ENCODE measurements around the gene ANKRD42. TPM values are rescaled to one million over a fixed set of nuclear protein-coding genes. Genes with fewer than 3 reads are reported as not detected.

Gene ANKRD42
- total RNA-seq, 2 donors from 2014 or later, result 8.0 to 8.2 TPM

DNA sequence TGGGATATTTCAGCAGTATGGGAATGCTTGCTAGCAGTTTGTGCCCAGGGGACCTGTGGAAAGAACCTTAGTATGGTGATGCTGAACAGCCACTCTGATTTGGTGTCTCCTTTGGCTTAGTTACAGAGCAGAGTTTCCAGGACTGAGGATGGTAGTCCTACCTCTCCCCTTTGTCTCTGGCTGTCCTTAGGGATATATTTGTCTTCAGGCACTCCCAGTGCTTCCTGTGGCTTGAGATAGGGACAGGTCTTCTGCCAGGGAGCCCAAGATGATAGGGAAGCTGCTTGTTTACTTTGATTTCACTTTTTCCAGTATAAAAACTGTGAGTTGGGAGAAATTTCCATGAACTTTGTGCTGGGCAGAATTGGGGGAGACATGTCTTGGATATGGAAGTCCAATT, 28.2 kb downstream of the ANKRD42 start:
- no peak overlapping the region for H3K4me3 ChIP-seq
- H3K27ac ChIP-seq, result no peak overlapping the region
- no peak overlapping the region for H3K9ac ChIP-seq (ENCODE audit: low read depth in 2 of 2, low read length in 2 of 2)
- no peaks in the 10 kb centered on the region for H3K36me3 ChIP-seq
- no peaks in the 10 kb centered on the region for H3K9me3 ChIP-seq
- no peaks in the 10 kb centered on the region for H3K4me1 ChIP-seq
- TF ChIP-seq, protein P1, sequence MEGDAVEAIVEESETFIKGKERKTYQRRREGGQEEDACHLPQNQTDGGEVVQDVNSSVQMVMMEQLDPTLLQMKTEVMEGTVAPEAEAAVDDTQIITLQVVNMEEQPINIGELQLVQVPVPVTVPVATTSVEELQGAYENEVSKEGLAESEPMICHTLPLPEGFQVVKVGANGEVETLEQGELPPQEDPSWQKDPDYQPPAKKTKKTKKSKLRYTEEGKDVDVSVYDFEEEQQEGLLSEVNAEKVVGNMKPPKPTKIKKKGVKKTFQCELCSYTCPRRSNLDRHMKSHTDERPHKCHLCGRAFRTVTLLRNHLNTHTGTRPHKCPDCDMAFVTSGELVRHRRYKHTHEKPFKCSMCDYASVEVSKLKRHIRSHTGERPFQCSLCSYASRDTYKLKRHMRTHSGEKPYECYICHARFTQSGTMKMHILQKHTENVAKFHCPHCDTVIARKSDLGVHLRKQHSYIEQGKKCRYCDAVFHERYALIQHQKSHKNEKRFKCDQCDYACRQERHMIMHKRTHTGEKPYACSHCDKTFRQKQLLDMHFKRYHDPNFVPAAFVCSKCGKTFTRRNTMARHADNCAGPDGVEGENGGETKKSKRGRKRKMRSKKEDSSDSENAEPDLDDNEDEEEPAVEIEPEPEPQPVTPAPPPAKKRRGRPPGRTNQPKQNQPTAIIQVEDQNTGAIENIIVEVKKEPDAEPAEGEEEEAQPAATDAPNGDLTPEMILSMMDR (IDR thresholded peaks at IDR 0.05), result no peak
- intact Hi-C loops (cut with DNase I), result no loop called here
- no peak for DNase-seq
- H3K27me3 ChIP-seq, result no peaks in the 10 kb centered on the region

DNA sequence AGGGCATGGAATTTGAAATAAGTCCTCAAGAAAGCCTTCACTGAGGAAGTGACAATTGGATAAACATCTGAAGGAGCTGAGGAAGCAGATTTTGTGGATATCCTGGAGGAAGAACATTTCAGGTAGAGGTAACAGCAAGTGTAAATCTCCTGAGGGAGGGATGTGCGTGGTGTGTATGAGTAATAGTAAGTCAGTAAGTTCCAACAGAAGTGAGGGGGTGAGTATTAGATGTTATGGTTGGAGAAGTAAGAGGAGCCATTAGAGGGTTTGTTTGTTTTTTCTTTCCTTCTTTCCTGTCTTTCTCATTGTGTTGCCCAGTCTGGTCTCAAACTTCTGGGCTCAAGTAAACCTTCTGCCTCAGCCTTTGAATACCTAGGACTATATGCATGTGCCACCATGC, 29.0 kb downstream of the ANKRD42 start:
- TF ChIP-seq, protein P1 (IDR thresholded peaks at IDR 0.05), result no peak
- intact Hi-C loops (cut with DNase I), result no loop called here

GRCh38 chr11:83223457-83223856, 29.9 kb downstream of the ANKRD42 start:
- Histone ChIP-seq H3K36me3 (no peaks in the 10 kb centered on the region), H3K9me3 (no peaks in the 10 kb centered on the region), H3K9ac (ENCODE audit: low read depth in 2 of 2, low read length in 2 of 2) (no peak overlapping the region), H3K4me3 (no peak overlapping the region), H3K27me3 (no peaks in the 10 kb centered on the region), H3K4me1 (no peaks in the 10 kb centered on the region), H3K27ac (no peak overlapping the region)
- intact Hi-C loops (cut with DNase I), result no loop called here
- TF ChIP-seq, protein P1 (IDR thresholded peaks at IDR 0.05), result no peak
- DNase-seq, result no peak

More for the DNA sequence above, 29.0 kb downstream of the ANKRD42 start:
- Histone ChIP-seq H3K36me3 (no peaks in the 10 kb centered on the region), H3K4me3 (no peak overlapping the region), H3K27me3 (no peaks in the 10 kb centered on the region), H3K9me3 (no peaks in the 10 kb centered on the region), H3K4me1 (no peaks in the 10 kb centered on the region), H3K27ac (no peak overlapping the region), H3K9ac (ENCODE audit: low read depth in 2 of 2, low read length in 2 of 2) (no peak overlapping the region)
- no peak for DNase-seq

DNA sequence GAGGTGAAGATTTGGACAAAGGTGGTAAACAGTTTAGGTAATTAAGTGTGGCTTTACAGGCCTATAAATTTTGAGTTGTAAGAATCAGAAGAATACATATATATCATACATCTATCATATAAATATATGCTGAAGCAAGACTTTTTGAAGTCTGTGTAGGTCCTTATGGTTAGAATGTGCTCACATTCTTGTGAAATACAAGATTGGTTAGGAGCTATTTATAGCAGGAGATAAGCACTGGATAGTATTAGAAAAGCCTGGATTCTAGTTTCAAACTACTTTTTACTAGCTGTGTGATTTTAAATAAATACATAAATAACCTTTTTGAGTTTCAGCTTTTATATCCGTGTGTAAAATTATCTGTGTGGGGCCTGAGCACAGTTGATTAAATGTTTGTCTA, 42.3 kb downstream of the ANKRD42 start:
- H3K27me3 ChIP-seq, result no peaks in the 10 kb centered on the region
- no peaks in the 10 kb centered on the region for H3K36me3 ChIP-seq
- no peak overlapping the region for H3K27ac ChIP-seq
- no peak overlapping the region for H3K4me3 ChIP-seq
- intact Hi-C loops (cut with DNase I), result no loop called here
- H3K9me3 ChIP-seq, result no peaks in the 10 kb centered on the region
- DNase-seq, result no peak
- no peak overlapping the region for H3K9ac ChIP-seq (ENCODE audit: low read depth in 2 of 2, low read length in 2 of 2)
- H3K4me1 ChIP-seq, result no peaks in the 10 kb centered on the region
- TF ChIP-seq, protein P1 (IDR thresholded peaks at IDR 0.05), result no peak

DNA sequence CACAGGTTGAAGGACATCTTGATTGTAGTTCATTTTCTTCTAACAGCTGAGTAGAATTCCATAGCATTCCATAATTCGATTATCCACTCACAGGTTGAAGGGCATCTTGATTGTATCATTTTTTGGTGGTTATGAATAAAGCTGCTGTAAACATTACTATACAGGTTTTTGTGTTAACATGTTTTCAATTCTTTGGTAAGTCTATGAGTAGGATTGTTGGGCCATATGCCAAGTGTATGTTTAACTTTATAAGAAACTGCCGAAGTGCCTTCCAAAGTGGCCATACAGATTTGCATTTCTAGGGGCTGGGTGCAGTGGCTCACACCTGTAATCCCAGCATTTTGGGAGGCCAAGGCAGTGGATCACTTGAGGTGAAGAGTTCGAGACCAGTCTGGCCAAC, 44.6 kb downstream of the ANKRD42 start:
- no peak overlapping the region for H3K27ac ChIP-seq
- TF ChIP-seq, protein P1 (IDR thresholded peaks at IDR 0.05), result no peak
- intact Hi-C loops (cut with DNase I), result no loop called here
- no peaks in the 10 kb centered on the region for H3K4me1 ChIP-seq
- no peak overlapping the region for H3K4me3 ChIP-seq
- H3K36me3 ChIP-seq, result no peaks in the 10 kb centered on the region
- H3K9ac ChIP-seq (ENCODE audit: low read depth in 2 of 2, low read length in 2 of 2), result no peak overlapping the region
- no peaks in the 10 kb centered on the region for H3K27me3 ChIP-seq
- no peaks in the 10 kb centered on the region for H3K9me3 ChIP-seq
- no peak for DNase-seq

Data from colonic mucosa (tissue), 4 donors.